Measurements from ENCODE around the gene VAPB. TPM values are rescaled to one million over a fixed set of nuclear protein-coding genes. Genes with fewer than 3 reads are reported as not detected.

The VAPB gene
- polyA plus RNA-seq, 1 donor from 2014 or later: 32.5 TPM

DNA sequence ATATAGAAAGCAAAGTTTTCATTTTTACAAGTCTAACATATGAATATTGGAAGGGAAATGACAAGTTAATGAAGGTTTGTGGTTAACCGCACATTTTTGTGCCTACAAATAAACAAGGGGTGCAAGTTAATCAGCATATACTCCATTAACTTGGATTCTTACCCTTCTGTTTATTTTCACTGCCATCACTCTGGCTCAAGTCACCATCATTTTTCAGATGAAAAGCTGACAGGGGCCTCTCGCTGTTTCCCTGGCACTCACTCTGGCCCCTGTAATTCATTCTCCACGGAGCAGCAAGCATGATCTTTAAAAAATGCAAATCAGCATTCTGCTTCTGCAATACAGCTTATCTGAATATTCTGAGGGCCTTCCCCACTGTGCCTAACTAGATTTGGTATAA lies 96.4 kb downstream of the VAPB start:
- no peaks in the 10 kb centered on the region for H3K36me3 ChIP-seq (ENCODE audit: insufficient read depth, low read length)
- TF ChIP-seq EZH2 (IDR thresholded peaks at IDR 0.05; ENCODE audit: borderline replicate concordance, insufficient read depth, low read length, poor library complexity, severe bottlenecking): no peak
- no peak for TF ChIP-seq EP300 (conservative IDR thresholded peaks at IDR 0.05; ENCODE audit: poor library complexity, severe bottlenecking)
- TF ChIP-seq POLR2AphosphoS5 (IDR thresholded peaks at IDR 0.05): no peak
- TF ChIP-seq RAD21 (conservative IDR thresholded peaks at IDR 0.05): no peak
- TF ChIP-seq MXI1 (conservative IDR thresholded peaks at IDR 0.05; ENCODE audit: poor library complexity, severe bottlenecking): no peak
- TF ChIP-seq SMC3 (conservative IDR thresholded peaks at IDR 0.05; ENCODE audit: poor library complexity): no peak
- no peak overlapping the region for H3K4me2 ChIP-seq (ENCODE audit: low read length)
- no peak overlapping the region for H3K27ac ChIP-seq (ENCODE audit: low read length)
- no peak overlapping the region for H3K4me3 ChIP-seq (ENCODE audit: low read length)
- no peaks in the 10 kb centered on the region for H3F3A ChIP-seq (ENCODE audit: insufficient read depth, low read length, poor library complexity, severe bottlenecking)
- no peaks in the 10 kb centered on the region for H3K27me3 ChIP-seq (ENCODE audit: insufficient read depth, low read depth, low read length)
- H3K9me2 ChIP-seq (ENCODE audit: insufficient read depth, low read length): no peaks in the 10 kb centered on the region
- peaks cover 13% of the 10 kb centered on the region for H3K9me3 ChIP-seq (ENCODE audit: low read length)
- no peak overlapping the region for H2AFZ ChIP-seq (ENCODE audit: low read depth, low read length)
- no peaks in the 10 kb centered on the region for H3K79me2 ChIP-seq (replicated peaks; ENCODE audit: insufficient read depth, low read length)
- H4K20me1 ChIP-seq (ENCODE audit: insufficient read depth): no peaks in the 10 kb centered on the region
- no peak overlapping the region for H3K9ac ChIP-seq (ENCODE audit: low read length)

DNA sequence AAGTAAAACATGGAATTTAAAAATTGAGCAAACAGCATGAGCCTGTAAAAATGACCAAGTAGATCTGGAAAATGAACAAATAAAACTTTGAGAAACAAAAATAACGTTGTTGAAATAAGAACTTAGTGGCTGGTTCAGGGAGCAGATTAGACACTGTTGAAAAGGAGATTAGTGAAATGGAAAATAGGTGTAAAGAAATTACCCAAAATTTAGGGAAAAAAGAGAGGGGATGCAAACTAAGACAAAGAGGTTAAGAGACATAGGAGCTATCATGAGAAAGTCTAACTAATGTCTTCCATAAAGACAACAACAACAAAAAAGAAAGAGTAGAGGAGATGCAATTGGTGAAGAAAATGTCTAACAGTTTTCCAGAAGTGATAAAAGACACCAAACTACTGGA lies 97.2 kb downstream of the VAPB start:
- Histone ChIP-seq H3K9me2 (ENCODE audit: insufficient read depth, low read length) (no peaks in the 10 kb centered on the region), H4K20me1 (ENCODE audit: insufficient read depth) (no peaks in the 10 kb centered on the region), H3K27me3 (ENCODE audit: insufficient read depth, low read depth, low read length) (no peaks in the 10 kb centered on the region), H3K9me3 (ENCODE audit: low read length) (peaks cover 13% of the 10 kb centered on the region), H3K4me3 (ENCODE audit: low read length) (no peak overlapping the region), H3K9ac (ENCODE audit: low read length) (no peak overlapping the region), H3K4me2 (ENCODE audit: low read length) (no peak overlapping the region), H2AFZ (ENCODE audit: low read depth, low read length) (no peak overlapping the region), H3K79me2 (replicated peaks; ENCODE audit: insufficient read depth, low read length) (no peaks in the 10 kb centered on the region), H3F3A (ENCODE audit: insufficient read depth, low read length, poor library complexity, severe bottlenecking) (no peaks in the 10 kb centered on the region), H3K36me3 (ENCODE audit: insufficient read depth, low read length) (no peaks in the 10 kb centered on the region), H3K27ac (ENCODE audit: low read length) (no peak overlapping the region)
- no peak for TF ChIP-seq REST (IDR thresholded peaks at IDR 0.05; ENCODE audit: borderline replicate concordance)
- no peak for TF ChIP-seq MXI1 (conservative IDR thresholded peaks at IDR 0.05; ENCODE audit: poor library complexity, severe bottlenecking)
- TF ChIP-seq TAF1 (IDR thresholded peaks at IDR 0.05; ENCODE audit: low read depth): no peak
- TF ChIP-seq, protein P1, sequence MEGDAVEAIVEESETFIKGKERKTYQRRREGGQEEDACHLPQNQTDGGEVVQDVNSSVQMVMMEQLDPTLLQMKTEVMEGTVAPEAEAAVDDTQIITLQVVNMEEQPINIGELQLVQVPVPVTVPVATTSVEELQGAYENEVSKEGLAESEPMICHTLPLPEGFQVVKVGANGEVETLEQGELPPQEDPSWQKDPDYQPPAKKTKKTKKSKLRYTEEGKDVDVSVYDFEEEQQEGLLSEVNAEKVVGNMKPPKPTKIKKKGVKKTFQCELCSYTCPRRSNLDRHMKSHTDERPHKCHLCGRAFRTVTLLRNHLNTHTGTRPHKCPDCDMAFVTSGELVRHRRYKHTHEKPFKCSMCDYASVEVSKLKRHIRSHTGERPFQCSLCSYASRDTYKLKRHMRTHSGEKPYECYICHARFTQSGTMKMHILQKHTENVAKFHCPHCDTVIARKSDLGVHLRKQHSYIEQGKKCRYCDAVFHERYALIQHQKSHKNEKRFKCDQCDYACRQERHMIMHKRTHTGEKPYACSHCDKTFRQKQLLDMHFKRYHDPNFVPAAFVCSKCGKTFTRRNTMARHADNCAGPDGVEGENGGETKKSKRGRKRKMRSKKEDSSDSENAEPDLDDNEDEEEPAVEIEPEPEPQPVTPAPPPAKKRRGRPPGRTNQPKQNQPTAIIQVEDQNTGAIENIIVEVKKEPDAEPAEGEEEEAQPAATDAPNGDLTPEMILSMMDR (IDR thresholded peaks at IDR 0.05; ENCODE audit: poor library complexity, severe bottlenecking): no peak
- no peak for TF ChIP-seq EP300 (conservative IDR thresholded peaks at IDR 0.05; ENCODE audit: poor library complexity, severe bottlenecking)
- TF ChIP-seq SMC3 (conservative IDR thresholded peaks at IDR 0.05; ENCODE audit: poor library complexity): no peak

Measured in neural cell (in vitro differentiated cells).